GM23338 (cell line): ENCODE data around the gene SPTBN2. TPM values are rescaled to one million over a fixed set of nuclear protein-coding genes. Genes with fewer than 3 reads are reported as not detected.

Experiments
- ATAC-seq: fragments of 200-7000 bp; cut with Tn5 transposase; 3 replicates; pipeline ENCODE4 v1.9.1; 2020
- DNase-seq: peaks from one replicate; pipeline ENCODE4 v3.0.0-alpha.2; 2015; ENCODE audit warnings: low spot score
- H2AFZ ChIP-seq: fragments of 200-600 bp; sonication (generic); 2 replicates; pipeline ENCODE4 v1.8.0; 2016; ENCODE audit warnings: antibody characterized with exemption, mild to moderate bottlenecking, moderate library complexity
- H3F3A ChIP-seq: fragments of 200-600 bp; sonication (generic); replicated peaks from 2 replicates; pipeline ENCODE4 v1.8.0; 2017; ENCODE audit warnings: antibody characterized with exemption, mixed run types, low read depth
- H3K27ac ChIP-seq: fragments of 200-600 bp; sonication (generic); 2 replicates; pipeline ENCODE4 v1.6.1; 2016; ENCODE audit warnings: low read depth
- H3K27me3 ChIP-seq: fragments of 200-600 bp; sonication (generic); 2 replicates; pipeline ENCODE4 v1.8.0; 2016; ENCODE audit warnings: mild to moderate bottlenecking, mixed run types, moderate library complexity; ENCODE audit not compliant: insufficient read depth
- H3K36me3 ChIP-seq: fragments of 200-600 bp; sonication (generic); 2 replicates; pipeline ENCODE4 v1.8.0; 2016; ENCODE audit warnings: mild to moderate bottlenecking; ENCODE audit not compliant: insufficient read depth
- H3K4me1 ChIP-seq: fragments of 200-600 bp; sonication (generic); 2 replicates; pipeline ENCODE4 v1.8.0; 2016; ENCODE audit warnings: mild to moderate bottlenecking, moderate library complexity; ENCODE audit not compliant: insufficient read depth
- H3K4me2 ChIP-seq: fragments of 200-600 bp; sonication (generic); 2 replicates; pipeline ENCODE4 v1.7.1; 2017; ENCODE audit warnings: mixed run types
- H3K4me3 ChIP-seq: fragments of 200-600 bp; sonication (generic); 2 replicates; pipeline ENCODE4 v1.6.1; 2016; ENCODE audit warnings: mixed run types
- H3K79me2 ChIP-seq: fragments of 200-600 bp; sonication (generic); replicated peaks from 2 replicates; pipeline ENCODE4 v1.8.0; 2017; ENCODE audit warnings: mild to moderate bottlenecking; ENCODE audit not compliant: insufficient read depth
- H3K9me2 ChIP-seq: fragments of 200-600 bp; sonication (generic); 2 replicates; pipeline ENCODE4 v1.8.0; 2017; ENCODE audit not compliant: insufficient read depth
- H4K20me1 ChIP-seq: fragments of 200-600 bp; sonication (generic); replicated peaks from 2 replicates; pipeline ENCODE4 v1.8.0; 2017; ENCODE audit warnings: mild to moderate bottlenecking; ENCODE audit not compliant: insufficient read depth
- H3K27ac Mint-ChIP-seq: 2 replicates; pipeline ENCODE4 v1.8.0; 2020; ENCODE audit warnings: inconsistent platforms, mild to moderate bottlenecking, moderate library complexity, mixed read lengths
- H3K27me3 Mint-ChIP-seq: 3 replicates; pipeline ENCODE4 v1.8.0; 2022; ENCODE audit warnings: low read depth, mild to moderate bottlenecking, moderate library complexity, mixed read lengths, inconsistent platforms; ENCODE audit not compliant: insufficient read depth, poor library complexity
- H3K36me3 Mint-ChIP-seq: 3 replicates; pipeline ENCODE4 v1.8.0; 2021; ENCODE audit warnings: low read depth, mild to moderate bottlenecking, inconsistent platforms, moderate library complexity, mixed read lengths
- H3K4me1 Mint-ChIP-seq: 3 replicates; pipeline ENCODE4 v1.8.0; 2020; ENCODE audit warnings: mild to moderate bottlenecking, inconsistent platforms, mixed read lengths
- H3K4me3 Mint-ChIP-seq: 3 replicates; pipeline ENCODE4 v1.8.0; 2021; ENCODE audit warnings: moderate library complexity, mild to moderate bottlenecking, inconsistent platforms, mixed read lengths
- H3K9me3 Mint-ChIP-seq: 3 replicates; pipeline ENCODE4 v1.8.0; 2020; ENCODE audit warnings: moderate library complexity, mild to moderate bottlenecking, inconsistent platforms, mixed read lengths
- EZH2 ChIP-seq: fragments of 200-600 bp; sonication (generic); IDR thresholded peaks from one replicate; pipeline ENCODE4 v1.8.0; 2017; ENCODE audit warnings: antibody characterized with exemption, mild to moderate bottlenecking, low read depth; ENCODE audit not compliant: unreplicated experiment
- EZH2phosphoT487 ChIP-seq: fragments of 200-600 bp; sonication (generic); IDR thresholded peaks from one replicate; pipeline ENCODE4 v1.8.1; 2018; ENCODE audit warnings: antibody characterized with exemption; ENCODE audit not compliant: unreplicated experiment
- JUNB ChIP-seq: IDR thresholded peaks from one replicate; pipeline ENCODE4 v1.6.1; 2016; ENCODE audit warnings: antibody characterized with exemption; ENCODE audit not compliant: unreplicated experiment
- NANOG ChIP-seq: IDR thresholded peaks from 2 replicates; pipeline ENCODE4 v1.6.1; 2016; ENCODE audit warnings: antibody characterized with exemption, borderline replicate concordance
- REST ChIP-seq: IDR thresholded peaks from one replicate; pipeline ENCODE4 v1.6.1; 2018; ENCODE audit warnings: antibody characterized with exemption; ENCODE audit not compliant: unreplicated experiment
- STAT1 ChIP-seq: IDR thresholded peaks from one replicate; pipeline ENCODE4 v1.6.1; 2016; ENCODE audit warnings: antibody characterized with exemption; ENCODE audit not compliant: unreplicated experiment
- ZNF114 ChIP-seq: fragments of 250-450 bp; sonication (Bioruptor Pico); IDR thresholded peaks from 2 replicates; pipeline ENCODE4 v1.5.0; 2020; ENCODE audit warnings: mild to moderate bottlenecking, moderate library complexity
- ZNF331 ChIP-seq: fragments of 250-450 bp; sonication (Bioruptor Pico); IDR thresholded peaks from 2 replicates; pipeline ENCODE4 v1.5.0; 2020; ENCODE audit warnings: low read depth, mild to moderate bottlenecking, moderate library complexity
- ZNF462 ChIP-seq: fragments of 250-450 bp; sonication (Bioruptor Pico); IDR thresholded peaks from 2 replicates; pipeline ENCODE4 v1.5.0; 2020; ENCODE audit warnings: mild to moderate bottlenecking, moderate library complexity
- polyA plus RNA-seq: library from polyadenylated mRNA; unstranded; fragments of >200 nt; fragmentation: Nextera tagmentation; extraction: Ambion mirVana; gene quantifications from 2 replicates; pipeline ENCODE4 v1.2.1, GENCODE V29; 2016
- total RNA-seq: library from RNA; depleted of rRNA; stranded (reverse); fragments of >200 nt; shearing (Covaris generic); gene quantifications from 2 replicates; pipeline ENCODE4 v1.2.3, GENCODE V29; 2014
- TF ChIP-seq, protein P1 (sequence below), 2 experiments: fragments of 200-600 bp in 1 of 2; sonication (generic) in 1 of 2; conservative IDR thresholded peaks; 2 replicates each; pipeline versions ENCODE4 v1.5.1 to v1.6.1; 2016 to 2017; ENCODE audit warnings: antibody characterized with exemption in 2 of 2, low read depth in 2 of 2, mild to moderate bottlenecking in 2 of 2, moderate library complexity in 1 of 2

The SPTBN2 gene
- total and polyA plus RNA-seq, 2 experiments from 2014 or later, result 7.7 to 49.1 TPM

GRCh38 chr11:66718320-66718971 is 10.6 kb downstream of the SPTBN2 start:
- Histone ChIP-seq H3K36me3 (no peaks in the 10 kb centered on the region), H4K20me1 (peaks cover 3% of the 10 kb centered on the region; the same call in 1 of the 2 replicates), H3K4me1 (peaks cover 23% of the 10 kb centered on the region), H3K4me2 (peak overlapping the region; percentile 78), H3K4me3 (peak overlapping the region; percentile 34), H3K27ac (no peak overlapping the region), H3K27me3 (no peaks in the 10 kb centered on the region), H2AFZ (peak overlapping the region; percentile 94), H3K9me2 (no peaks in the 10 kb centered on the region), H3K79me2 (no peaks in the 10 kb centered on the region), H3F3A (peaks cover 16% of the 10 kb centered on the region; the same call in 1 of the 2 replicates)
- H3K36me3 Mint-ChIP-seq, result peaks cover 26% of the 10 kb centered on the region
- TF ChIP-seq, protein P1, sequence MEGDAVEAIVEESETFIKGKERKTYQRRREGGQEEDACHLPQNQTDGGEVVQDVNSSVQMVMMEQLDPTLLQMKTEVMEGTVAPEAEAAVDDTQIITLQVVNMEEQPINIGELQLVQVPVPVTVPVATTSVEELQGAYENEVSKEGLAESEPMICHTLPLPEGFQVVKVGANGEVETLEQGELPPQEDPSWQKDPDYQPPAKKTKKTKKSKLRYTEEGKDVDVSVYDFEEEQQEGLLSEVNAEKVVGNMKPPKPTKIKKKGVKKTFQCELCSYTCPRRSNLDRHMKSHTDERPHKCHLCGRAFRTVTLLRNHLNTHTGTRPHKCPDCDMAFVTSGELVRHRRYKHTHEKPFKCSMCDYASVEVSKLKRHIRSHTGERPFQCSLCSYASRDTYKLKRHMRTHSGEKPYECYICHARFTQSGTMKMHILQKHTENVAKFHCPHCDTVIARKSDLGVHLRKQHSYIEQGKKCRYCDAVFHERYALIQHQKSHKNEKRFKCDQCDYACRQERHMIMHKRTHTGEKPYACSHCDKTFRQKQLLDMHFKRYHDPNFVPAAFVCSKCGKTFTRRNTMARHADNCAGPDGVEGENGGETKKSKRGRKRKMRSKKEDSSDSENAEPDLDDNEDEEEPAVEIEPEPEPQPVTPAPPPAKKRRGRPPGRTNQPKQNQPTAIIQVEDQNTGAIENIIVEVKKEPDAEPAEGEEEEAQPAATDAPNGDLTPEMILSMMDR (conservative IDR thresholded peaks at IDR 0.05; ENCODE audit: low read depth in 2 of 2), result peak; percentile 34 to 58
- TF ChIP-seq EZH2phosphoT487, result no peak
- H3K4me3 Mint-ChIP-seq, result peak overlapping the region; percentile 66; the same call in 2 of the 3 replicates
- H3K4me1 Mint-ChIP-seq, result peaks cover 52% of the 10 kb centered on the region
- peaks cover 18% of the 10 kb centered on the region for H3K27me3 Mint-ChIP-seq
- H3K9me3 Mint-ChIP-seq, result no peaks in the 10 kb centered on the region
- peak overlapping the region; percentile 41 for H3K27ac Mint-ChIP-seq
- peak; percentile 71 for DNase-seq
- peak; percentile 79 for ATAC-seq

DNA sequence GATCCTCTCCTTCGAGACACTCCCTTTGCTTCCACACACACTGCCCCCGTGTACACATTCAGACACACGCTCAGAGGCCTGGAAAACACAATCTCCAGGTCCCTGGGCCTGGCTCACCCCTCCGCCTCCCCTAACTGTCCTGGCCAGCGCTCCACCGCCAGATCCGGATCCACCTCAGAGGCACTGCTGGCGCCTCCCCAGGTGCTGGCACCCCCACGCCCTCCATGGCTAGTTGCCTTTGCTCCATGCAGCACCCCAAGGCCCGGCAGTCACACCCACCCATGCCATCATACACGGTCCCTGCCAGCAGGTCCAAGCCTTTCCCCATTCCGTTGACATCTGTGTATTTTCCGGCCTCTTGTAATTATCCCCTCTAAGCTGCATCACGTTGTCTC is 11.1 kb downstream of the SPTBN2 start:
- Histone ChIP-seq H4K20me1 (no peaks in the 10 kb centered on the region), H3K4me3 (peak overlapping the region; percentile 34), H2AFZ (no peak overlapping the region), H3F3A (peaks cover 16% of the 10 kb centered on the region; the same call in 1 of the 2 replicates), H3K4me1 (peaks cover 23% of the 10 kb centered on the region), H3K36me3 (no peaks in the 10 kb centered on the region), H3K79me2 (no peaks in the 10 kb centered on the region), H3K27ac (no peak overlapping the region), H3K4me2 (peak overlapping the region; percentile 78), H3K27me3 (no peaks in the 10 kb centered on the region), H3K9me2 (no peaks in the 10 kb centered on the region)
- ATAC-seq (no peak), DNase-seq (no peak)
- peak overlapping the region; percentile 41; the same call in 1 of the 2 replicates for H3K27ac Mint-ChIP-seq
- H3K36me3 Mint-ChIP-seq, result peaks cover 30% of the 10 kb centered on the region
- peaks cover 47% of the 10 kb centered on the region for H3K4me1 Mint-ChIP-seq
- H3K4me3 Mint-ChIP-seq, result peak overlapping the region; percentile 11; the same call in 1 of the 3 replicates
- no peaks in the 10 kb centered on the region for H3K9me3 Mint-ChIP-seq
- H3K27me3 Mint-ChIP-seq, result peaks cover 18% of the 10 kb centered on the region
- TF ChIP-seq NANOG (no peak), ZNF462 (no peak), ZNF331 (CRISPR knock-in tag) (no peak), STAT1 (no peak), JUNB (no peak), EZH2 (no peak), ZNF114 (CRISPR knock-in tag) (no peak), REST (no peak)
